NCI-H1436 treated with DMSO at 0.1 percent for 48 hours (cell line): Measurements from ENCODE around the gene PRKAB2.
"Not testable (repeated sequence)": the region's sequence is repeated elsewhere in the genome, so short reads cannot be mapped to it uniquely, and the experiment has no call there.

ENCODE experiments used
- DNase-seq: peaks from one replicate; lab custom pipeline; 2025; lab: John Stamatoyannopoulos, UW

The PRKAB2 gene

GRCh38 chr1:147171399-147172167 lies 687 bp downstream of the PRKAB2 start:
- DNase-seq, result no peak

GRCh38 chr1:147169840-147170674 lies 2.2 kb downstream of the PRKAB2 start:
- no peak for DNase-seq

- no peak for DNase-seq
These were observed 3.1 kb downstream of the PRKAB2 start for GRCh38 chr1:147169171-147169570.

DNA sequence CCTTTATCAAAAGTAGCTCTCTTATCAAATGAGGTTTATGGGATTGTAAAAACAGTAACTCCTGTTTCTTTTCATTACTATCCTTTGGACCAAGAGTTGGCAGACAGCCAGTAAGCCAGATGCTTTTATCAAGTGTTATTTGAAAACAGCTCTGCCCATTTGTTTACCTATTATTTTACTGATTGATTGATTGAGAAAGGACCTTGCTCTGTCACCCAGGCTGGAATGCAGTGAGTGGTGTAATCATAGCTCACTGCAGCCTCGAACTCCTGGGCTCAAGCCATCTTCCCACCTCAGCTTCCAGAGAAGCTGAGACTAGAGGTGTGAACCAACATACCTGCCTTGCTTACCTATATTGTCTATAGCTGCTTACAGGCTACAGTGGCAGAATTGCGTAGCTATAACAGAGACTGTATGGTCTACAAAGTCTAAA lies 3.6 kb downstream of the PRKAB2 start:
- DNase-seq, result no peak

- DNase-seq, result no peak
These were observed 4.9 kb downstream of the PRKAB2 start for GRCh38 chr1:147167365-147167764.

DNA sequence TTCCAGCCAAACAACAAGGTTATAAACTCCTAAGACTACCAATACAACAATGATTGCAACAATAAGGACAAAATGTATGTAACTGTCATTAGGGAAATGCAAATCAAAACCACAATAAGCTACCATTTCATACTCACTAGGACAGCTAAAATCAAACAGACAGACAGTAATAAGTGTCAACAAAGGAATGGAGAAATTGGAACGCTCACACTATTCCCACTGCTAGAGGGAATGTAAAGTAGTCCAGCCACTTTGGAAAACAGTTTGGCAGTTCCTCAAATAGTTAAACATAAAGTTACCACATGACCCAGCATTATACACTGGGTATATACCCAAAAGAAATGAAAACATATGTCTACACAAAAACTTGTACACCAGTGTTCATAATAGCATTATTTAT lies 9.3 kb downstream of the PRKAB2 start:
- no peak for DNase-seq

- DNase-seq, result no peak
These were observed 10.2 kb downstream of the PRKAB2 start for GRCh38 chr1:147162093-147162492.

- not testable (repeated sequence) for DNase-seq
These were observed 15.2 kb downstream of the PRKAB2 start for GRCh38 chr1:147157116-147157515.

GRCh38 chr1:147156642-147157041 lies 15.6 kb downstream of the PRKAB2 start:
- no peak for DNase-seq

GRCh38 chr1:147152772-147153171 lies 19.5 kb downstream of the PRKAB2 start:
- no peak for DNase-seq

- DNase-seq, result no peak
These were observed 21.0 kb downstream of the PRKAB2 start for GRCh38 chr1:147151244-147151643.

- no peak for DNase-seq
These were observed 29.4 kb downstream of the PRKAB2 start for GRCh38 chr1:147142886-147143285.

DNA sequence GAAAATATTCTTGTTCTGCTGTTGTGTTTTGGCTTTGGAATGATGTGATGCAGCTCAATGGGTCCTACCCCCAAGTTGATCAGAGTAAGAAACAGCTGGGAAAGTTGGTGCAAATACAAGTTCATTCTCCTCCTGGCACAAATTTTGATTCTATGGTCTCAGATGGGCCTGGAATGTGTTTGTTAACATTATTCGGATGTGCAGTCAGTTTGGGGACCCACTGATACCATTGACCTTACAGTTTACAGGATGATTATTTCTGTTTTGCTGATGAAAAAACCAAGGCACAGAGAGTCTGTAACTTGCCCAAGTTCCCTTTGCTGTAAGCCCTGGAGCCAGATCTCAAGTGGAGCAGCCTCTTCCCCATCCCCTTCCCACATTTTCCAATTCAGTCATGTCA lies 41.5 kb downstream of the PRKAB2 start:
- DNase-seq, result not testable (repeated sequence)

DNA sequence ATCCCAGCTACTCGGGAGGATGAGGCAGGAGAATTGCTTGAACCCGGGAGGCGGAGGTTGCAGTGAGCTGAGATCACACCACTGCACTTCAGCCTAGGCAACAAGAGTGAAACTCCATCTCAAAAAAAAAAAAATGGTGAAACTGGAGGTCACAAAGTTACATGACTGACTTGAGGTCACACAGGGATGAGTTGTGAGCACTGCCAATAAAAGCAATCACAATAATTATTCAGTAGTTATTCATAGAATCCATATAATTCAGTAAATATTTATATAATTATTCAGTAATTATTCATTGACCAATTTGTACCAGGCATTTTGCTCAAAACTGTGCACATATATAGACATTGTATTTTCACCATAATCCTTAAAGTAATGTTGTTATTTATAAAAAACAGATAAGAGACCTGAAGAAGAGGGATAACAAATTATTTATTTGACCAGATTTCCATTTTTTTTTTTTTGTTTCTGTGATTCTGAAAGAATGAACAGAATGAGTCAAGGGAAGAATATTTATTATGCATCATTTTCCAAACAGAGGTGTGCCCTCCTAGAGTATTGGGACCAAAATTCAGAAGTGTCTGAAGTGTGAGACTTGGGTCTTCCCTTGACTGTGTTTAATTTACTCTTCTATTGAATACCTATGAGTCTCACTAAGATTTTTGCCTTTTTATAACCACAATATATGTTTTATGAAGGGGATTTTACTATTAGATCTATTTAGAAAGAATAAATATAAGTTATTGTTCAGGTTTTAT lies 43.0 kb downstream of the PRKAB2 start:
- no peak for DNase-seq

DNA sequence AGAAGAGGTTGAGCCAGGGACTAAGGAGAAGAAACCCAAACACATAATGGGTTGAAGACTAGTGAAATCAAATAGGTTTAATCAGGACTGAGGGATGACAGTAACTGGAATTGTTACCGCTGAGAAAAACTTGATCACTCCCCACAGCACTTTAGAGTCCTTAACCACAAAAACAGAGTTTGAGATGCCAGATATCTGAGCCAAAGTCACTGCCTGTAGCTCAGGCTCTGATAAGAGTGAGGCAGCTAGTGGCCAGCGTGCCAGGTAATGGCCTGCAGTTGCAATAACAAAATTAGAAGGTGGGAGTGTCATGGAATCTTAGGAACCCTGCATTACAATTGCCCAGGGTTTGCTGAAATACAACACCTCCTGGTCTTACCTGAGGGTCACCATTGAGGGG lies 48.0 kb downstream of the PRKAB2 start:
- DNase-seq, result no peak

GRCh38 chr1:147117109-147117508 lies 55.2 kb downstream of the PRKAB2 start:
- no peak for DNase-seq

DNA sequence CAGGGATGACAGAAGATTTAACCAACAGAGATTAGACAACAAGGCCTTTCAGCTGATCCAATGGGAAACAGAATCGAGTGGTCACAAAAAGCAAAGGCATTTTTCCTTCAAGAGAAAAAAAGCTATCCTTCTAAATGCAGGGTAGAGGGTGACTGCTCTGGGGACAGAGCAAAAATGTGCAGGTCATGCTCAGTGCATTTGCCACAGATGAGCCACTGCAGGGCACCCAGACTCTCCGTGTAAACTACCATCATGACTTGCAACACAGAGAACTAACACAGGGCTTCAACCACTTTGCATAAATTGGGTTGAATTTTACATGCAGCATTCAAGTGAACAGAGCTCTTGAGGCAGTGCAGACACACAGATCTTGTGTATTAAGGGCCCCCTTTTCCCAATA lies 56.8 kb downstream of the PRKAB2 start:
- no peak for DNase-seq

- not testable (repeated sequence) for DNase-seq
These were observed 57.2 kb downstream of the PRKAB2 start for GRCh38 chr1:147115079-147115478.

GRCh38 chr1:147114353-147114752 lies 57.9 kb downstream of the PRKAB2 start:
- DNase-seq, result not testable (repeated sequence)

GRCh38 chr1:147111381-147112130 lies 60.7 kb downstream of the PRKAB2 start:
- no peak for DNase-seq

DNA sequence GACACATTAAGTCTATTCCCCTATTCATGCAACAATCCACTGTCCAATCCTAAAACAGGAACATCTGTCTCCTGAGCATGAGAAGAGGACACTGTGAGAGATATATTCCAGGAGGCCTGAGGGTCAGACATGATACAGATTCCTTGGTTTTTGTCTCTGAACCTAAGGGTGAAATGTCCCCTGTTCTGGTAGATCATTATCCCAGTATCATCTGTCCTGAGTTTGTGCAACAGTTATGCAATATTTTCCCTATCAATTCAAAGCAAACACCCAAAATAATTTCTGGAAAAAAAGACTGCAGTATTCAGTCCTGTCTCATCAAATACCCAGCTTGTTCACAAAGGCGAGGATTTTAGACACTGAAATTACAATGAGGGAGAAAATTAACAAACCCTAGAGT lies 61.4 kb downstream of the PRKAB2 start:
- no peak for DNase-seq

GRCh38 chr1:147110434-147110833 lies 61.8 kb downstream of the PRKAB2 start:
- DNase-seq, result no peak
